ENCODE measurements around the gene ST7L. TPM values are rescaled to one million over a fixed set of nuclear protein-coding genes. Genes with fewer than 3 reads are reported as not detected.

ST7L gene
- total RNA-seq, 2 donors from 2014 or later: 13.9 to 14.2 TPM

DNA sequence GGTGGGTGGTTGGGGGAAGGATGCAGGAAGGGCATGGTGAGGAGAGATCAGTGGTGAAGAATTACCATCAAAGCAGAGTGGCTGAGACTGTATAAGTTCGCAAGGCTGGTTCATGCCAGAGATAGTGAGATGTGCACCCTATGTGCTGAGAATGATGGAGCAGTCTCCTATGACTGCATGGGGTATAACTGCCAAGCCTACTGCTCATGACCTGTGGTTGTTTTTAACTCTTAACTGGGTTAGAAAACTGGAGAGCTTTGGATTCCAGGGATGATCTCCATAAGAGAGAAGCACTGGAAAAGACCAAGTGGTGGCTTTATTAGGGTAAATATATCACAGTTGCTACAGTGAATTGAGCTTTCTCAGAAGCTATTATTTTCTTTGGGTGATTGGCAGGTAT lies 94.0 kb downstream of the ST7L start:
- intact Hi-C loops (cut with DNase I): no loop called here
- DNase-seq: no peak
- peak in 1 of 2 donors; percentile 12 for ATAC-seq

DNA sequence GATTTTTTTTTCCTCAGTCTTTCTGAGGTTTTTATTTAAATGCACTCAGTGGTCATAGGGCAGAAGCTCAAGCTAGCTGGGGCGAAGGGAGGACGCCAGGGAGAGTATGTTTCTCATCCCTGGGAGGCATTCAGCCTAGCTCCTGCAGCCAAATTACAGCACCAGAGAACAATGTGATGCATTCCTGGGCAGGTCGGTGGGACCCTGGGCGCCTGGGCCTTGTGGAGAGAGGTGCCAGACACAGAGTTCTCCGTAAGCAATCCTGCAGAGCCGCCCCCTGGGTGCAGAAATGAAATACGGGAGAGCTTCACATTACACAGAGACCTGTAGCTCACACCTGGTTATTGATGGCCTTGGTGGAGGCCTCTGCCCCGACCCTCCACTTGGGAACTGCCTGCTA lies 94.7 kb downstream of the ST7L start:
- no peak for DNase-seq
- intact Hi-C loops (cut with DNase I): no loop called here
- ATAC-seq: peak; percentile 78 to 81

DNA sequence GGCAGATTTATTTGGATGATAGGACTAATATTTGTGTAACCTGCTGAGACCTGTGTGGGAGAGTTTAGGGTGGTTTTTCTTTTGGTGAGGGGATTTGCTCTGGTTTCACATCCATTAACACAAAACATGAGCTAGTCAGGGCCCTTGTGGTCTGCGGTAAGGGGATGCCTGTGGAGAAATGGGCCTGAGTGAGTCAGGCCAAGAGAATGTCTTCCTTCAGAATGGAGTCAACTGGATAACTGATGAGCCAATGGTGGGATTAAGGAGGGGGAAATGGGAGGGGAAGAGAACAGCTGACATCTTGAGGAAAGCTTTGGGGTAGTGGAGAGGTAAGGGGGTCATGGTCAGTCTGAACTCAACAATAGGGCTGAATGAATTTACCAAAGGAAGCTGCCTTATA lies 96.3 kb downstream of the ST7L start:
- ATAC-seq: no peak
- intact Hi-C loops (cut with DNase I): no loop called here
- DNase-seq: no peak

DNA sequence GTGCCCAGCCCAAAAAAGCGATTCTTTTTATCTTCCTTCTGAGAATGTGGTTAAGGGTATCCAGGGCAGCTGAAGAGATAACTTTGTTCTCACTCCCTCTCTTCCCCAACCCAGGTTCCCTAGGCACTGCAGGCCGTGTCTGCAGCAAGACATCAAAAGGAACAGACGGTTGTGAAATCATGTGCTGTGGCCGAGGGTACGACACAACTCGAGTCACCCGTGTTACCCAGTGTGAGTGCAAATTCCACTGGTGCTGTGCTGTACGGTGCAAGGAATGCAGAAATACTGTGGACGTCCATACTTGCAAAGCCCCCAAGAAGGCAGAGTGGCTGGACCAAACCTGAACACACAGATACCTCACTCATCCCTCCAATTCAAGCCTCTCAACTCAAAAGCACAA lies 98.8 kb downstream of the ST7L start:
- no peak for ATAC-seq
- DNase-seq: no peak
- intact Hi-C loops (cut with DNase I): no loop called here

DNA sequence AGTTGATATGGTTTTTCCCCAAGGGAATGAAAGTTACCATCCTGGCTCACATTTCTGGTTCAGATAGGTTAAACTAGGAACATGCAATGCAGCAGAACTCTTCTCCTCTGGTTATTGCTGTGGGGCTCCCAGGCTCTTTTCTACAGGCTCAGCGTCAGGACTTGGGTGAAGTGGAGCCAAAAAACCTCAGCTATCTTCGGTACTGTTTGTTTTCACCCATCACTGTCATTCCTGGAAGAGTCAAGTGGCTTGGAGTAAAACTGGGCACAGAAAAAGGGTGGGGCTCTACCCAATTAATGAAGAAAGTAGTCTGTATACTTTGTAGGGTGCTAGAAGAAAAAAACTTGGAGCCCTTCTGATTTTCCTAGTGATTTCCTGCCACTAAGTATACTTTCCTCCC lies 100.8 kb downstream of the ST7L start:
- peak; percentile 21 to 73 for ATAC-seq
- intact Hi-C loops (cut with DNase I): no loop called here
- DNase-seq: no peak

DNA sequence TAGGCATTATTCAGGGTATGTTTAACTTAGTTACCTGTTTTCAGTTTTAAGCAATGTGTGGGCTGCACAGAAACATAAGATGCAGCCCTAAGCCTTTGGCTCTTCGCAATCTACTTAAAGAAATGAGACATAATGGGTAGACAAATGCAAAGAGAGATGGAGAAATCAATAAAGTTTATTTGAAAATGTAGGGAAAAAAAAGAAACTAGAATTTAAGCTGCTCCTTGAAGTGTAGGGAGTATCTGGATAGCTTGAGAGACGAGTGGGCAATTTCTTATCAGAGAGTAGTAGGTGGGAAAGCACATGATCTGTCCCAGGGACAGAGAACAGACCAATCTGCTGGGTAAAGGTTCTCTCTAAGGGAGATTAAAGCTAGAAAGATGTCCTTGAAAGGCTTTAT lies 101.3 kb downstream of the ST7L start:
- intact Hi-C loops (cut with DNase I): no loop called here
- ATAC-seq (no peak), DNase-seq (no peak)

DNA sequence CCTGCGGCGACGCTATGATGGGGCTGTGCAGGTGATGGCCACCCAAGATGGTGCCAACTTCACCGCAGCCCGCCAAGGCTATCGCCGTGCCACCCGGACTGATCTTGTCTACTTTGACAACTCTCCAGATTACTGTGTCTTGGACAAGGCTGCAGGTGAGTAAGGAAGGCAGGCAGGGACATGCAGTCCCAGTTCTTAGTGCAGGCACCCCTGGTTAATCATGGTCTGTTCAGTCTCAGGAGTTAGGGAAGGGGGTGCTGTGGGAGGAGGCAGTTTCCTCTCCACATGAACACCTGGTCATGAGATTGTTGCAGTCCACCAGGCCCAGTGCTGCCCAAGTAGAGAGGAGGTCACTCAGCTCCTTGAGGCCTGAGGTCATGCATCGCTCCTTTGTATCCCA lies 101.7 kb downstream of the ST7L start:
- ATAC-seq: no peak
- intact Hi-C loops (cut with DNase I): no loop called here

DNA sequence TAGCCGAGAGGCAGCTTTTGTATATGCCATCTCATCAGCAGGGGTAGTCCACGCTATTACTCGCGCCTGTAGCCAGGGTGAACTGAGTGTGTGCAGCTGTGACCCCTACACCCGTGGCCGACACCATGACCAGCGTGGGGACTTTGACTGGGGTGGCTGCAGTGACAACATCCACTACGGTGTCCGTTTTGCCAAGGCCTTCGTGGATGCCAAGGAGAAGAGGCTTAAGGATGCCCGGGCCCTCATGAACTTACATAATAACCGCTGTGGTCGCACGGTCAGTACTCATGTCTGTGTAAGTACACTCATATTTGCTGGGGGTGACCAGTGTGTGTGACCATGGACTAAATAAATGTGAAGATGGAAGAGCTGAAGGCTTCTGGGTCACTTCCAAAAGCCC lies 102.8 kb downstream of the ST7L start:
- DNase-seq (no peak), ATAC-seq (no peak)
- intact Hi-C loops (cut with DNase I): no loop called here

More for the DNA sequence above, 101.7 kb downstream of the ST7L start:
- DNase-seq: no peak

DNA sequence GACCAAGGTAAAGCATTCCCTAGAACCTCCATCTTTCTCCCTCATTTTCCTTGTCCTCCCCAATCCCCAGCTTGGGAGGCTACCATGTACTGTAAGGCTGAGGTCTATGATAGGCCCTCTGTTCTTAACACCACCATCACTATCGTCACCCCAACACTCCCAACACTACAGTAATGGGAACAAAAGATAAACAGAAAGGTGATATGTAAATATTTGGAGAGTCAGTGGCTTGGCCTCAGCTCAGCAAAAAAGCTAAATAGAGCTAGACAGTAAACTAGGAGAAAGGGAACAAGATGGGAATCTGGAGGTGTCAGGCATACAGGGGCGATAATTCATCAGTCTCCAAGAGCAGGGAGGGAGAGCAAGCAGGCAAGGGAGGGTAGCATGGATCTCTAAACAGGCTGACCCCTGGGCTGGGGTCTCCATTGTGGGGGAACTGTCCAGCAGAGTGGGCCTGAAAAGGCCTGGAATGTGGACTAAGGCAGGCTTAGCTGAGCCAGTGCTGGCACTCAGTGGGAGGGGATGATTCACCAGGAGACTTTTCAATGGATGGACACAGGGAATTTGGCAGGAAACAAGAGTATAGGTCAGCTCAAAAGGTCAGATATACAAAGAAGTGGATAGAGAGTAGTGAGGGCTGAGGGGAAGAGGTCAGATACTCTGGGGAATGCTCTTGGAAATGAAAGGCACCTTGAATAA lies 103.5 kb downstream of the ST7L start:
- intact Hi-C loops (cut with DNase I): no loop called here

DNA sequence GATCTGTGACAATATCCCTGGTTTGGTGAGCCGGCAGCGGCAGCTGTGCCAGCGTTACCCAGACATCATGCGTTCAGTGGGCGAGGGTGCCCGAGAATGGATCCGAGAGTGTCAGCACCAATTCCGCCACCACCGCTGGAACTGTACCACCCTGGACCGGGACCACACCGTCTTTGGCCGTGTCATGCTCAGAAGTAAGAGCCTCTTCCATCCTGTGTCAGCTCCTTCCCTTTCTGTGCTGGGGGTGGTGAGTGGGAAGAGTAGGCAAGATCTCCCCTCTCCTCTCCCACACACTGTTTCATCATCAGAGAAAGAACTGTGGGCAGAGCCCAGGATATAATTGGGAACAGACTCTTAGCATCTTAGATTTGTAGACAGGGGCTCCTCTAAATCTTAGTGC lies 104.0 kb downstream of the ST7L start:
- ATAC-seq: no peak
- DNase-seq: no peak
- intact Hi-C loops (cut with DNase I): no loop called here

More for the DNA sequence above, 103.5 kb downstream of the ST7L start:
- ATAC-seq (peak; percentile 13 to 72), DNase-seq (no peak)

DNA sequence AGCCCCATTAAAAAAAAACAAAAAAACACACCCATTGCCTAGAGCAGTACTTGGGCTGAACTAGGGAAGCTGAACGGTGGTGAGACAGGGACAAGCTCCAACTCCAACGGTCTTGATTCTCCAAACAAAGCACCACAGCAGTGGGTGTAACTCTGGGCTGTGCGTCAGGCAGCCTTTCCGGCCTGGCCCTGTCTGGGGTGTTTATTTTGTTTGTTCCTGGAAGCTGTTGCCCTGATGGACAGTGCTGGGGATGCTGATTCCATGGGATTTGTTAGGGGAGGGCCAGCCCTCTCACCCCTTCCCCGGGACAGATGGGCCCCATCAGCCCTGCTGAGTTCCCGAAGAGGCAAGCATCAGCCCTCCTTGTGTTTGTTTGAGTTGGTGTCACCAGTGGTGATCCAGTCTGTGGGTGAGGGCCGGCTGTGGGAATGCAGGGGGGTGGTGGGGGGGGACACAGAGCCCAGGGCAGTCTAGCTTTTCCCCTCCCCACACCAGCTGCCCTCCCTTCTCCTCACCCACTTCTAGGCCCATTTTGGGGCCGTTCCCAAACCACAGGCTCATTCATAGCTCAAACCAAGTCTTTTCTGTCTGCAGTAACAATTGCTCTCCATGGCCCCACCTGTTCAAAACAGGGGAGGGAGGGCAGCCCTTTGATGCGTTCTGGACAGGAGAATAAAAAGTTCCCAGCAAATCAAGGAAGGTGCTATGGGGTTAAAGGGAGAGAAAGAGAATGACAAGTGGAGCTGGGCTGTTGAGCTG lies 105.7 kb downstream of the ST7L start:
- DNase-seq: peak; percentile 43
- intact Hi-C loops (cut with DNase I): no loop called here
- ATAC-seq: peak; percentile 43 to 50

DNA sequence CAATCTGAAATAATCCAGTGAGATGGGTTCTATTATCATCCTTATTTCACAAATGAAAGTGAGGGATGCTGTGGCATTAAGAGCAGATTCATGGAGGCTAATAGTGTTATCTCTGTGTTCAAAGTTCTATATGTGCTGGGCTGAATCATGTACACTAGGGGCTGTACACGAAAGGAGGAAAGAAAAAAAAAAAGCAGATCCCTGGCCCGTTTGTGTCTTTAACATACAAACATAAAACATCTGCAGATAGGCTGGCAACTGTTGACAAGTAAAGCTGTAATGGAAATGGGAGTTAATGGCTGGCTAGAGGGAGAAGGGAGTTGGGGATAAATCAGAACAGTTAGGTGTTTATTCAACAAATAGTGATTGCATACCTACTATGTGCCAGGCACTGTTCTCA lies 107.0 kb downstream of the ST7L start:
- no peak for DNase-seq
- intact Hi-C loops (cut with DNase I): no loop called here
- ATAC-seq: no peak

DNA sequence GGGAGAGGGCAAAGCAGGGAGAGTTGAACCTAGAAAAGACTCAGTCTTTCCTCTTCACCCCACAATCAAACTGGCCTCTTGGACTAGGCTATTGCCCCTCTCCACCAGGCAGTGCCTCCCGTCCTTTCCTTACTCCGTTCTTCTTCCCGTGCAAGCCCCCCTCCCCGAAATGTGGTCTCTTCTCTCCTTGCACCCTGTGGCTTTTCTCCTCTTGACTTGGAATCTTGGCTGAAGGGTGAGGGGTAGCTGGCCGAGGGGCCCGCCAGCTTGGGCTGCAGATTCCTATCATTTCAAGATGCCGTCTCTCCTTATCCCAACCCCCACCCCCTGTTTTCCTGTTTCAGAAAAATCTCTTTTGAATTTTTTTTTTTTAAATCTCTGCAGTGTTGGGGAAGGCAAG lies 108.6 kb downstream of the ST7L start:
- intact Hi-C loops (cut with DNase I): no loop called here
- ATAC-seq: no peak
- DNase-seq: no peak

DNA sequence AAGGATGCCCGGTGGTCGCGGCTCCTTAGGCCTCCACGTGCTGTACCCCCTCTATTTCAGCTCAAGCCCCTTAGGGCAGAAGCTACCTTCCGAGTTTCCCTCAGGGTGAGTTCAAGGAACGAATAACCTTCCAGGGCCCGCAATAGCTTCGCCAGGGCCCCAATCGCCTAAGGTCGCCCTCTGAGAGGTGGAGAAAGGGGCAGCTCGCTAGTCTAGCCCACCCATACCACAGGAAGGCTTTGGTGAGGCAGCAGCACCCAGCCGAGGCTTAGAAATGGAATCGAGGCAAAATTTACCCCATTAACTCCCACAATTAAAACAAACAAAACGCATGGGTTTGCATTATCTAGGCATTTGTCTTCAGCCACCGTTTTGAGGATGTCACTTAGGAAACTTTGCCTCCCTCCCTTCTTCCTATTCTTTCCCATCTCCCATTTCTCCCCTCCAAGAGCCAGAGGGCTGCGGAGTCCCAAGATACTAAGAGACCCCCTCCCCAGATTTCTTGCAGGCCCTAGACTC lies 109.2 kb downstream of the ST7L start:
- DNase-seq (no peak), ATAC-seq (no peak)
- intact Hi-C loops (cut with DNase I): loop anchor here in 1 of 2 donors (10.0 kb wide), 1 partner anchor 105 kb away; the partner anchor contains the start of genes CAPZA1 and ST7L

DNA sequence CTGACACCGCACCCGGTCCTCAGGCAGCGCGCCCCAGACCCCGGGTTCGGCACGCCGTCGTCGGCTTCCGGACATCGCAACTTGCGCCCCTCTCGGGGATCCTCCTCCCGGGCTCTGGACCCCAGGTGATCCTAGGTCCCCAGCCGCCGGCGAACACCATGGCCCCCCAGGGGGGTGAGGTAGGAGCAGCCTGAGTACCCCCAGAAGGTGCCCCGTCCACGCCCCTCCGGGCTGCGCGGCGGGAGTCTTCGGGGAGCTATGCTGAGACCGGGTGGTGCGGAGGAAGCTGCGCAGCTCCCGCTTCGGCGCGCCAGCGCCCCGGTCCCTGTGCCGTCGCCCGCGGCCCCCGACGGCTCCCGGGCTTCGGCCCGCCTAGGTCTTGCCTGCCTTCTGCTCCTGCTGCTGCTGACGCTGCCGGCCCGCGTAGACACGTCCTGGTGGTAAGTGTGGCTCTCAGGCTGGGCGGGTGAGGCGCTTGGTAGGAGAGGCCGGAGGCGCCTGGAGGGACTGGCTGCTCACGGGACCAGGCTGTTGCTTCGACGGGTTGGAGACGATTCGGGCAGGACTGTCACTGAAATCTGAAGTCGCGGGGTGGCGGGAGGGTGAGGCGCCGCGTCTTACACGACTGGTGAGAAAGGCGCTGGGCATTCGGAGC lies 109.8 kb downstream of the ST7L start:
- ATAC-seq (peak; percentile 27 to 37), DNase-seq (peak; percentile 39)
- intact Hi-C loops (cut with DNase I): loop anchor here in 1 of 2 donors (10.0 kb wide), 1 partner anchor 106 kb away; the partner anchor contains the start of genes CAPZA1 and ST7L

DNA sequence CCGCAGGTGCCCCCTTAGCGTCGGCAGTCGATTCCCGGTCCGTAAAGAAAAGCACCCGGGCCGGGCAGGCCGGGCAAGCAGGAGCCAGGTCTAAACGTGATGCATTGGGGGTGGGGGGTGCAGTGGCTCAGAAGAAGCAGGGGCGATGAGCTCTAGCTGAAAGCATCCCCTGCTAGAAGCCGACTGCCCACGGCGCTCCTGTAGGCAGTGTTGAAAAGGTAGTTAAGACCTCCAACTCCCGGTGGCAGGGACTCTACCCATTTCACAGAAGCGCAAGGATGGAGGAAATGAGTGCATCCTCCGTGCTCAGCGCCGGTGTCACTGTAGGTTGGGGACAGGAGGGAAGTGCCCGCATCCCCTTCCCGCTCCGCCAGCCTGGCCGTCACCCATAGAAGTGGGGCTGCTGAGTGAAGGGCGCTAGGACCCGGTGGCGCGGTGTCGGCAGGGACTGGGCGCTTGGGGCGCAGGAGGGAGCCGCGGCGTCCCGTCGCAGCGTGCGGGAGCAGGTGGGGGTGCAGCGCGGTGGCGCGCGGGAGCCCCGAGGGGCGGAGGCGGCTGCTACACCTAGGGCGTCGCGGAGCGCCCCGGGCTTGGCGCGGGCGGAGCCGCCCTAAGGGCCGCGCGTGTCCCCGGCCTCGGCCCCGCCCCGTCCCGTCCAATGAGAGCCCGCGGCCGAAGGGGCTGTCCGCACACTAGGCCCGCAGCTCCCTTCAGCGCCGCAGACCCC lies 110.5 kb downstream of the ST7L start, which contains the start of gene WNT2B:
Gene WNT2B, plus strand, starts transcription at position 688 of the 727 bp plus-strand sequence. CDS start 298 bp downstream, outside the sequence.
- ATAC-seq (peak; percentile 62 to 66), DNase-seq (peak; percentile 33)
- intact Hi-C loops (cut with DNase I): loop anchor here in 1 of 2 donors (10.0 kb wide), 1 partner anchor 106 kb away; the partner anchor contains the start of genes CAPZA1 and ST7L

DNA sequence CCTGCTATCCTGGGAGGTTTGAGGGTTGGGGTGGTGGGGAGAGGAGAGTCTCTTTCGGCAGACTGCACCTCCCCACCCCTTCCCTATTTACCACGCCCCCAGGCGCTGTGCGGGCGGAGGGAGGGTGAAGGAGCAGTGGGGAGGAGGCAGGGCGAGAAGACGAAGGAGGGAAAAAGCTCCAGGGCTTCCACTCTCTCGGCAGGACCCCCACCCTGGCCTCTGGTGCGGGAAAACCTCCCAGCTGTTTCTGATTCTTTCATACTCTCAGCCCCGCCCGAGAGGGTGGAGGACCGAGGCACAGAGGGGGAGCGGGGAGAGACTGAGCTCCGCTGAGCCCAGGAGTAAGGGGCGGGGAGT lies 111.0 kb downstream of the ST7L start:
- ATAC-seq (peak; percentile 23 to 54), DNase-seq (no peak)
- intact Hi-C loops (cut with DNase I): loop anchor here in 1 of 2 donors (10.0 kb wide), 1 partner anchor 107 kb away; the partner anchor contains the start of genes CAPZA1 and ST7L

DNA sequence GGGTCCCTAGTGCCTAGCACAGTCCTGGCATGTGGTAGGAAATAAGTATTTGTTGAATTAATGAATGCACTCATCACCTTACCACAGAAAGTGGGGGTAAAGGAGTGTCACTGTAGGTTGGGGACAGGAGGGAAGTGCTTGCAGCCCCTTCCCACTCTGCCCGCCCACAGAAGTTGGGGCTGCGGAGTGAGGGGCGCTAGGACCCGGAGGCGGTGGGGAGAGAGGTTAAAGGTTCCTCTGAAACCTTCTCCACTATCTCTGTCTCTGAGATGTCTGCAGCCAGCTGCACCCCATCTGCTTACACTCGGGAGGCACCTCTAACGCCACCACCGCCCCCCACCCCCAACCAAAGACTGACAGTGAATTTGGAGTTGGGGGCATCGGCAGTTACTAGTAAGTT lies 111.6 kb downstream of the ST7L start:
- DNase-seq: no peak
- intact Hi-C loops (cut with DNase I): loop anchor here in 1 of 2 donors (10.0 kb wide), 1 partner anchor 107 kb away; the partner anchor contains the start of genes CAPZA1 and ST7L
- ATAC-seq: no peak

DNA sequence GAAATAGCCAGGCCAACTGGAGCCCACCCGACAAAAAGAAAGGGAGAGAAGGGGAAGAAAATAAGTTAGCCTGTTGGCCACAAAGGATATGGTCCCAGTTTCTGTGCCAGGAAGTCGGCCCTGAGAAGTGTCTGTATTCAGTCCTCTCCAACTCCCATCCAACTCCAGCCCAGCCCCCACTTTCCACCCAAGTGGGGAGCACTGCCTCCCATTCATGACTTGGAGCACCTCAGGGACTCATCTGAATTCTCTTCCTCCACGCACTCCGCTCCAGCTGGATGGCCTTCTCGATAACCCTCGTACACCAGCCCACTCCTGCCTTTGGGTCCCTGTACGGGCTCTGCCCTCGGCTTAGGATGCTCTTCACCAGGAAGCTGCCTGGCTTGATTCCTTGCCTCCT lies 112.2 kb downstream of the ST7L start:
- intact Hi-C loops (cut with DNase I): loop anchor here in 1 of 2 donors (10.0 kb wide), 1 partner anchor 108 kb away; the partner anchor contains the start of genes CAPZA1 and ST7L
- no peak for DNase-seq
- no peak for ATAC-seq
